BJ (cell line): ENCODE data around the gene SAMD14. TPM values are rescaled to one million over a fixed set of nuclear protein-coding genes. Genes with fewer than 3 reads are reported as not detected.

Experiments used
- CTCF ChIA-PET: fragments of 350-600 bp; formaldehyde crosslinking; extraction: SDS; loops from one replicate; lab custom pipeline; 2021; ENCODE audit warnings: antibody characterized with exemption, inconsistent platforms; lab: Yijun Ruan, JAX
- POLR2A ChIA-PET: fragments of 300-600 bp; sonication (Branson Sonifier 250); formaldehyde crosslinking; extraction: SDS; loops from one replicate; lab custom pipeline; 2021; ENCODE audit warnings: antibody characterized with exemption; lab: Charles Lee
- DNase-seq: peaks from one replicate; pipeline ENCODE4 v3.0.0-alpha.2; 2011; ENCODE audit warnings: low read depth
- H3K27me3 ChIP-seq: 2 replicates; pipeline ENCODE4 v1.6.0; 2011; ENCODE audit warnings: low read length; ENCODE audit not compliant: control insufficient read depth, insufficient read depth
- H3K36me3 ChIP-seq: 2 replicates; pipeline ENCODE4 v1.5.1; 2011; ENCODE audit warnings: low read length; ENCODE audit not compliant: control insufficient read depth, insufficient read depth
- H3K4me3 ChIP-seq: 2 replicates; pipeline ENCODE4 v1.5.1; 2011; ENCODE audit warnings: low read depth, mild to moderate bottlenecking, control low read depth, low read length
- CTCF ChIP-seq: IDR thresholded peaks from 2 replicates; pipeline ENCODE4 v1.5.1; 2011; ENCODE audit warnings: low read depth, mild to moderate bottlenecking, control low read depth, inconsistent platforms, low read length, moderate library complexity; ENCODE audit not compliant: insufficient read depth
- polyA plus RNA-seq: library from polyadenylated mRNA; depleted of rRNA; stranded (reverse); fragments of >200 nt; gene quantifications from 2 replicates; pipeline ENCODE4 v1.2.3, GENCODE V29; 2011

SAMD14 gene
- polyA plus RNA-seq, 1 experiment, result 5.3 TPM

- POLR2A ChIA-PET, result no interaction called here
- H3K36me3 ChIP-seq, result peaks cover 28% of the 10 kb centered on the region
These were observed 16.4 kb upstream of the SAMD14 start for GRCh38 chr17:50146230-50146926.

GRCh38 chr17:50145532-50146229 lies 15.7 kb upstream of the SAMD14 start:
- no peak for DNase-seq
- H3K27me3 ChIP-seq, result no peaks in the 10 kb centered on the region
- ChIA-PET POLR2A (no interaction called here), CTCF (interaction anchor here (0.7 to 4.4 kb wide), 13 partner anchors 9 to 151 kb away, joined by 3 to 20 read pairs (median 5); no protein-coding TSS in a partner anchor)
- TF ChIP-seq CTCF, result no peak
- peaks cover 32% of the 10 kb centered on the region for H3K36me3 ChIP-seq
- peak overlapping the region; percentile 19; the same call in 1 of the 2 replicates for H3K4me3 ChIP-seq

More at GRCh38 chr17:50146230-50146926, 16.4 kb upstream of the SAMD14 start:
- peak; percentile 33 for TF ChIP-seq CTCF
- no peaks in the 10 kb centered on the region for H3K27me3 ChIP-seq
- DNase-seq, result no peak
- CTCF ChIA-PET, result interaction anchor here (0.6 to 4.4 kb wide), 15 partner anchors 10 to 150 kb away, joined by 3 to 20 read pairs (median 4); no protein-coding TSS in a partner anchor
- peak overlapping the region; percentile 67 for H3K4me3 ChIP-seq

- no peak for DNase-seq
- no peak overlapping the region for H3K4me3 ChIP-seq
- no peak for TF ChIP-seq CTCF
- peaks cover 37% of the 10 kb centered on the region for H3K36me3 ChIP-seq
- POLR2A ChIA-PET, result no interaction called here
- CTCF ChIA-PET, result interaction anchor here (1.0 to 4.4 kb wide), 7 partner anchors 9 to 151 kb away, joined by 3 to 20 read pairs (median 7); no protein-coding TSS in a partner anchor
- H3K27me3 ChIP-seq, result no peaks in the 10 kb centered on the region
These were observed 15.0 kb upstream of the SAMD14 start for GRCh38 chr17:50144845-50145531.

GRCh38 chr17:50144355-50144754 lies 14.4 kb upstream of the SAMD14 start:
- ChIA-PET CTCF (interaction anchor here (1.1 to 4.4 kb wide), 4 partner anchors 8 to 126 kb away, joined by 3 to 20 read pairs (median 5); no protein-coding TSS in a partner anchor), POLR2A (no interaction called here)
- no peaks in the 10 kb centered on the region for H3K27me3 ChIP-seq
- no peak overlapping the region for H3K4me3 ChIP-seq
- no peak for TF ChIP-seq CTCF
- peaks cover 41% of the 10 kb centered on the region for H3K36me3 ChIP-seq
- DNase-seq, result no peak
